GM12878 (cell line): ENCODE measurements around the gene SLMAP. TPM values are rescaled to one million over a fixed set of nuclear protein-coding genes. Genes with fewer than 3 reads are reported as not detected.

Experiments
- ATAC-seq: fragments of 200-7000 bp; cut with Tn5 transposase; 3 replicates; pipeline ENCODE4 v1.9.1; 2020; ENCODE audit warnings: mild to moderate bottlenecking, moderate library complexity
- BruUV-seq: library from RNA; stranded (reverse); fragments of 400-500 nt; replicated peaks from 2 replicates; lab custom pipeline; 2021; lab: Mats Ljungman, UMichigan
- CTCF ChIA-PET: fragments of 300-600 bp; sonication (Branson Sonifier 250); formaldehyde crosslinking; extraction: SDS; loops from one replicate; lab custom pipeline; 2021; ENCODE audit warnings: inconsistent platforms; lab: Yijun Ruan, JAX
- POLR2A ChIA-PET: fragments of 350-600 bp; formaldehyde crosslinking; extraction: SDS; loops from one replicate; lab custom pipeline; 2021; ENCODE audit warnings: inconsistent platforms; lab: Charles Lee
- RAD21 ChIA-PET: fragments of 300-600 bp; sonication (Branson Sonifier 250); formaldehyde crosslinking; loops from one replicate; lab custom pipeline; 2023; ENCODE audit warnings: antibody characterized with exemption; ENCODE audit not compliant: unreplicated experiment; lab: Charles Lee
- SMC1A ChIA-PET: fragments of 300-600 bp; sonication (Branson Sonifier 250); formaldehyde crosslinking; loops from one replicate; lab custom pipeline; 2023; ENCODE audit not compliant: unreplicated experiment, uncharacterized antibody; lab: Charles Lee
- DNase-seq: peaks from one replicate; pipeline ENCODE4 v3.0.0-alpha.2; 2011; ENCODE audit warnings: low read depth, low spot score
- FAIRE-seq: peaks from 3 replicates; lab custom pipeline; 2011; peaks lifted over from hg19 to GRCh38; lab: Jason Lieb, UNC
- H2AFZ ChIP-seq: 2 replicates; pipeline ENCODE4 v1.6.0; 2011; ENCODE audit warnings: low read depth, low read length, control low read depth; ENCODE audit not compliant: control insufficient read depth
- H3K27ac ChIP-seq: 2 replicates; pipeline ENCODE4 v1.5.1; 2011; ENCODE audit warnings: control low read depth; ENCODE audit not compliant: control insufficient read depth, insufficient read depth
- H3K27me3 ChIP-seq, 2 experiments: replicated peaks in 1 of 2; 2 replicates each; pipeline versions ENCODE4 v1.6.0 to v1.6.1; 2011; ENCODE audit warnings: low read length in 1 of 2; ENCODE audit not compliant: control insufficient read depth in 2 of 2, insufficient read depth in 2 of 2
- H3K36me3 ChIP-seq, 2 experiments: 2 replicates each; pipeline ENCODE4 v1.5.1; 2011; ENCODE audit warnings: low read length in 1 of 2; ENCODE audit not compliant: control insufficient read depth in 2 of 2, insufficient read depth in 2 of 2
- H3K4me1 ChIP-seq: 2 replicates; pipeline ENCODE4 v1.6.1; 2011; ENCODE audit warnings: mild to moderate bottlenecking, low read length, moderate library complexity, mixed read lengths; ENCODE audit not compliant: control insufficient read depth, insufficient read depth
- H3K4me2 ChIP-seq: 2 replicates; pipeline ENCODE4 v1.6.0; 2011; ENCODE audit warnings: control low read depth; ENCODE audit not compliant: control insufficient read depth, insufficient read depth
- H3K4me3 ChIP-seq: fragments of 200-600 bp; sonication (generic); 2 replicates; pipeline ENCODE4 v1.5.1; 2016
- H3K79me2 ChIP-seq: 2 replicates; pipeline ENCODE4 v1.6.0; 2011; ENCODE audit warnings: low read length; ENCODE audit not compliant: control insufficient read depth, insufficient read depth
- H3K9ac ChIP-seq: 2 replicates; pipeline ENCODE4 v1.8.0; 2011; ENCODE audit warnings: low read length, control low read depth, mixed read lengths; ENCODE audit not compliant: control insufficient read depth, insufficient read depth
- H3K9me3 ChIP-seq: replicated peaks from 3 replicates; pipeline ENCODE4 v1.5.1; 2011; ENCODE audit warnings: mild to moderate bottlenecking, low read length; ENCODE audit not compliant: control insufficient read depth, insufficient read depth
- H4K20me1 ChIP-seq: 2 replicates; pipeline ENCODE4 v1.6.0; 2011; ENCODE audit not compliant: control insufficient read depth, insufficient read depth
- CEBPZ ChIP-seq: fragments of 150-350 bp; IDR thresholded peaks from 2 replicates; pipeline ENCODE4 v1.6.1; 2016; ENCODE audit warnings: low read depth, low read length
- EED ChIP-seq: sonication (generic); IDR thresholded peaks from 2 replicates; pipeline ENCODE4 v1.6.1; 2016; ENCODE audit warnings: antibody characterized with exemption, low read depth
- EZH2 ChIP-seq: IDR thresholded peaks from 2 replicates; pipeline ENCODE4 v1.6.1; 2012; ENCODE audit warnings: low read depth, mild to moderate bottlenecking, control low read depth, inconsistent platforms, low read length, borderline replicate concordance; ENCODE audit not compliant: control insufficient read depth
- GATAD2B ChIP-seq: fragments of 450-650 bp; conservative IDR thresholded peaks from 2 replicates; pipeline ENCODE4 v1.6.1; 2017; ENCODE audit warnings: low read depth, mild to moderate bottlenecking, moderate library complexity
- NFIC ChIP-seq: IDR thresholded peaks from 2 replicates; pipeline ENCODE4 v1.6.1; 2012; ENCODE audit warnings: low read depth, mild to moderate bottlenecking, inconsistent platforms, low read length, moderate library complexity
- POU2F2 ChIP-seq: IDR thresholded peaks from 3 replicates; pipeline ENCODE4 v1.6.1; 2011; ENCODE audit warnings: low read depth, mild to moderate bottlenecking, low read length, borderline replicate concordance
- RB1 ChIP-seq: fragments of 450-650 bp; formaldehyde crosslinking; IDR thresholded peaks from 2 replicates; pipeline ENCODE4 v1.6.1; 2017; ENCODE audit warnings: mild to moderate bottlenecking, borderline replicate concordance
- RBBP5 ChIP-seq: fragments of 200-600 bp; sonication (generic); conservative IDR thresholded peaks from 2 replicates; pipeline ENCODE4 v1.6.1; 2016
- REST ChIP-seq: IDR thresholded peaks from 2 replicates; pipeline ENCODE4 v1.6.1; 2012; ENCODE audit warnings: mild to moderate bottlenecking, low read depth, low read length
- SIX5 ChIP-seq: IDR thresholded peaks from 2 replicates; pipeline ENCODE4 v1.6.1; 2011; ENCODE audit warnings: mild to moderate bottlenecking, low read depth, low read length, moderate library complexity; ENCODE audit not compliant: severe bottlenecking
- SMAD1 ChIP-seq: fragments of 450-650 bp; IDR thresholded peaks from 2 replicates; pipeline ENCODE4 v1.6.1; 2018; ENCODE audit warnings: mild to moderate bottlenecking, low read depth; ENCODE audit not compliant: partially characterized antibody
- SPI1 ChIP-seq: IDR thresholded peaks from 2 replicates; pipeline ENCODE4 v1.6.1; 2011; ENCODE audit warnings: low read depth, mild to moderate bottlenecking, low read length, moderate library complexity, borderline replicate concordance; ENCODE audit not compliant: insufficient read depth
- ZNF217 ChIP-seq: fragments of 450-650 bp; IDR thresholded peaks from 2 replicates; pipeline ENCODE4 v1.6.1; 2017; ENCODE audit warnings: antibody characterized with exemption, mild to moderate bottlenecking
- ZSCAN29 ChIP-seq: fragments of 450-650 bp; IDR thresholded peaks from 2 replicates; pipeline ENCODE4 v1.6.1; 2017; ENCODE audit warnings: mild to moderate bottlenecking, moderate library complexity
- WGBS: methylation state at CpG from one replicate; pipeline ENCODE4 v1.1.6; 2016; ENCODE audit warnings: low lambda C conversion rate; ENCODE audit not compliant: insufficient replicate concordance, insufficient coverage; ENCODE audit errors: missing lambda C conversion rate; 5-methylcytosine and 5-hydroxymethylcytosine counted together
- in situ Hi-C: fragments of 300-500 bp; cut with MboI; formaldehyde crosslinking; loops from 9 replicates; pipeline ENCODE4 v1.14.3; 2018; ENCODE audit warnings: mixed read lengths
- intact Hi-C: fragments of 100-400 bp; cut with micrococcal nuclease; formaldehyde crosslinking; loops from one replicate; pipeline ENCODE4 v1.14.2; 2022; ENCODE audit not compliant: unreplicated experiment
- polyA plus RNA-seq, 11 experiments: library from polyadenylated mRNA; depleted of rRNA in 4 of 11; unstranded in 6 of 11; stranded (reverse) in 5 of 11; fragments of >200 nt; fragmentation: Nextera tagmentation in 4 of 11; fragmentation: Illumina TruSeq in 1 of 11; extraction: Ambion mirVana in 4 of 11; extraction: Trizol in 1 of 11; gene quantifications; 1 replicate in 1 of 11; 2 replicates in 10 of 11; pipeline versions ENCODE4 v1.2.1 to v1.2.3, GENCODE V29; 2011 to 2016; ENCODE audit warnings: inconsistent platforms in 2 of 11, missing spikeins in 2 of 11, low read depth in 1 of 11
- total RNA-seq, 4 experiments: library from RNA; depleted of rRNA in 3 of 4; stranded (reverse); fragments of >200 nt in 3 of 4; fragmentation: Illumina TruSeq in 1 of 4; extraction: Trizol in 1 of 4; gene quantifications; 2 replicates each; pipeline versions ENCODE4 v1.2.1 to v1.2.3, GENCODE V29; 2013 to 2021
- TF ChIP-seq, protein P1 (sequence below): IDR thresholded peaks from 2 replicates; pipeline ENCODE4 v1.6.1; 2011; ENCODE audit warnings: borderline replicate concordance, low read depth, mild to moderate bottlenecking, moderate library complexity, mixed read lengths, low read length; ENCODE audit not compliant: insufficient read depth; ENCODE audit errors: extremely low read length

Gene SLMAP
- total and polyA plus RNA-seq, 10 of the 15 experiments (the other 5 are each of a cell fraction or from before 2014, with no cell fraction given) = 8.3 to 43.8 (median 26.4) TPM

GRCh38 chr3:57934373-57934772 is 178.3 kb downstream of the SLMAP start:
- ChIA-PET POLR2A (no interaction called here), CTCF (no interaction called here)
- BruUV-seq = no TSS peak

More at GRCh38 chr3:57934373-57934772, 178.3 kb downstream of the SLMAP start:
- no peaks in the 10 kb centered on the region for H4K20me1 ChIP-seq
- no peak overlapping the region for H3K4me3 ChIP-seq
- H2AFZ ChIP-seq = no peak overlapping the region
- TF ChIP-seq SIX5 = no peak
- no peak for TF ChIP-seq SPI1
- TF ChIP-seq RB1 = no peak
- TF ChIP-seq ZSCAN29 = no peak
- TF ChIP-seq POU2F2 = no peak
- no peak for TF ChIP-seq SMAD1
- TF ChIP-seq REST = no peak
- TF ChIP-seq CEBPZ = no peak
- no peak for TF ChIP-seq GATAD2B
- TF ChIP-seq EZH2 = no peak
- TF ChIP-seq, protein P1, sequence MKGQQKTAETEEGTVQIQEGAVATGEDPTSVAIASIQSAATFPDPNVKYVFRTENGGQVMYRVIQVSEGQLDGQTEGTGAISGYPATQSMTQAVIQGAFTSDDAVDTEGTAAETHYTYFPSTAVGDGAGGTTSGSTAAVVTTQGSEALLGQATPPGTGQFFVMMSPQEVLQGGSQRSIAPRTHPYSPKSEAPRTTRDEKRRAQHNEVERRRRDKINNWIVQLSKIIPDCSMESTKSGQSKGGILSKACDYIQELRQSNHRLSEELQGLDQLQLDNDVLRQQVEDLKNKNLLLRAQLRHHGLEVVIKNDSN = no peak
- no peak for TF ChIP-seq NFIC
- no peak for TF ChIP-seq ZNF217
- no peak for TF ChIP-seq RBBP5
- no peak for TF ChIP-seq EED
- no peak overlapping the region for H3K27ac ChIP-seq
- no peak overlapping the region for H3K4me2 ChIP-seq
- 76% methylated on average over 7 of the region's 7 CpGs for WGBS
- no peaks in the 10 kb centered on the region for H3K79me2 ChIP-seq
- no peak for ATAC-seq
- no peaks in the 10 kb centered on the region for H3K9me3 ChIP-seq
- no peak for DNase-seq
- in situ Hi-C loops (no loop called here), intact Hi-C loops (no loop called here)
- ChIA-PET SMC1A (interaction anchor here (0.7 kb wide), 1 partner anchor 19 kb away, joined by 3 read pairs; no protein-coding TSS in a partner anchor), RAD21 (no interaction called here)
- no peaks in the 10 kb centered on the region for H3K27me3 ChIP-seq
- no peaks in the 10 kb centered on the region for H3K4me1 ChIP-seq
- no peak overlapping the region for H3K9ac ChIP-seq
- no peaks in the 10 kb centered on the region; a peak in 1 of 4 replicates for H3K36me3 ChIP-seq
- no peak for FAIRE-seq
